HG02623 (cell line): ENCODE data around the gene KLHL42.
A peak's percentile ranks its signal among the peaks of the same experiment; 100 is the strongest.
"Not testable (repeated sequence)": the region's sequence is repeated elsewhere in the genome, so short reads cannot be mapped to it uniquely, and the experiment has no call there.

Source experiments
- ATAC-seq: cut with Tn5 transposase; IDR thresholded peaks from one replicate; pipeline ENCODE4 v1.9.1; 2021; ENCODE audit warnings: moderate library complexity; ENCODE audit not compliant: unreplicated experiment

KLHL42 gene, protein sequence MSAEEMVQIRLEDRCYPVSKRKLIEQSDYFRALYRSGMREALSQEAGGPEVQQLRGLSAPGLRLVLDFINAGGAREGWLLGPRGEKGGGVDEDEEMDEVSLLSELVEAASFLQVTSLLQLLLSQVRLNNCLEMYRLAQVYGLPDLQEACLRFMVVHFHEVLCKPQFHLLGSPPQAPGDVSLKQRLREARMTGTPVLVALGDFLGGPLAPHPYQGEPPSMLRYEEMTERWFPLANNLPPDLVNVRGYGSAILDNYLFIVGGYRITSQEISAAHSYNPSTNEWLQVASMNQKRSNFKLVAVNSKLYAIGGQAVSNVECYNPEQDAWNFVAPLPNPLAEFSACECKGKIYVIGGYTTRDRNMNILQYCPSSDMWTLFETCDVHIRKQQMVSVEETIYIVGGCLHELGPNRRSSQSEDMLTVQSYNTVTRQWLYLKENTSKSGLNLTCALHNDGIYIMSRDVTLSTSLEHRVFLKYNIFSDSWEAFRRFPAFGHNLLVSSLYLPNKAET

DNA sequence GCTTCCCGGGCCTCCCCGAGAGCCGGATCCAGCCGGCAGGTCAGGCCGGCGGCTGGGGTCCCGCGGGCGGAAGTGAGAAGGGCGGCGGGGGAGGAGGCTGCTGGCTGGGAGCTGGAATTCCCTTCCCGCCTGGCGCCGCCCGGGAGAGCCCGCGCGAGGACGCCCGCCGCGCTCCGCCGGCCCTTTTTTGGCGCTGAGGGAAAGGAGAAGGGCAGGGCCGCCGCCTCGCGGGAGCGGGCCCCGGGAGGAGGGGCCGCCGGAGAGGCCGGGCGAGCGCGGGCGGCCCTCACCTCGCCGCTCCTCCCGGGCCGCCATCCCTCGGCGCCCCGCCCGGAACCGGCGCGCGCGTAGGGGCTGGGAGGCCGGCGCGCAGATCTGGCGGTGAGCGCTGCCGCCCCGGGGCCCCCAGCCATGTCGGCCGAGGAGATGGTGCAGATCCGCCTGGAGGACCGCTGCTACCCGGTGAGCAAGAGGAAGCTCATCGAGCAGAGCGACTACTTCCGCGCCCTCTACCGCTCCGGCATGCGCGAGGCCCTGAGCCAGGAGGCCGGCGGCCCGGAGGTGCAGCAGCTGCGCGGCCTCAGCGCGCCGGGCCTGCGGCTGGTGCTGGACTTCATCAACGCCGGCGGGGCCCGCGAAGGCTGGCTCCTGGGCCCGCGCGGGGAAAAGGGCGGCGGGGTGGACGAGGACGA, at the start of gene KLHL42, which contains the start of gene MANSC4:
KLHL42 (plus strand) TSS at position 314 of the 692 bp plus-strand sequence; CDS start at position 412, 98 bp downstream.
MANSC4 (minus strand) TSS at position 317 of the 692 bp plus-strand sequence. CDS start 8,960 bp downstream, outside the sequence.
- peak; percentile 76 for ATAC-seq

DNA sequence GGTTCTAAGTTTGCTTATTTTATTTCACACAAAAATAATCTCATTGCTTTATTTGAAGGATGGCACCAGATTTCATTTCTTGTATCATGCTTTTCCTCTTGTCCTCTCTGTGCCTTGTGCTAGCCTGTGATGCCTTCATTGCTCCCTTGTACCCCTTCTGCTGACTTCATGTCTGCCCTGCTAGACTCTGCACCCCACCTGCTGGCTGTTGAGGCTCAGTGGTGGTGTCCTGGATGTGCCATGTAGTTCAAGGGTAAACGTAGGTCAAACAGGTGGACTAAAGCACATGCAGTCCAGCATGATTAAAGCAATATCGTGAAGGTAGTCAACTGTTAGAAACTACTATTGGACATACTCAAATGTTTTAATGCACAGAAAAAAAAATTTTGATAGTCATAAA, 47.8 kb upstream of the KLHL42 start:
- no peak for ATAC-seq

DNA sequence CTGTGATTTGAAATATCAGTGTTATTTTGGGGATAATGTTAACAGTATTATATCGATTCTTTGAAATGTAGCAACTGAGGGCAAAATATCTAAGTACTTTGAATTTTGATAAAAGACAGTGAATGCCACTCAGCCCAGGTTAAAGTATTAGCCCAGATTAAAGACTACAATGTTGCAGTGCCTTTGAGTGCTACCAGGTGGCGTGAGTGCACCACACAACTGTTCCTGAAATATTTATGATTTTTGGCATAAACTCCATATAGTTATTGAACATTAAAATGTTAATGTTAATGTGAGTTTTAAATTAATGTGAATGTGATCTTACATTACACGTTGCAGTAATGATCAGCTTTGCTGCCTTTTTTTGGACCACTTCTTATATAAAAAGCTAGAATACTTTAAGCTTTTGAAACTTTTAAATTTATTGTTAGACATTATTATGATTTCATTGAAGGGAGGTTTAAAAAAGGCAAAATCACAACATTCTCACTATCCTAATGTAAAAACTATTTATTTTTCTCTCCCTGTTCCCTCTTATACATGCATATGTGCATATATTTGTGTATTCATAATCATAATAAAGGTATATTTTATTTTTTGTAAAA, 46.9 kb upstream of the KLHL42 start:
- peak; percentile 60 for ATAC-seq

DNA sequence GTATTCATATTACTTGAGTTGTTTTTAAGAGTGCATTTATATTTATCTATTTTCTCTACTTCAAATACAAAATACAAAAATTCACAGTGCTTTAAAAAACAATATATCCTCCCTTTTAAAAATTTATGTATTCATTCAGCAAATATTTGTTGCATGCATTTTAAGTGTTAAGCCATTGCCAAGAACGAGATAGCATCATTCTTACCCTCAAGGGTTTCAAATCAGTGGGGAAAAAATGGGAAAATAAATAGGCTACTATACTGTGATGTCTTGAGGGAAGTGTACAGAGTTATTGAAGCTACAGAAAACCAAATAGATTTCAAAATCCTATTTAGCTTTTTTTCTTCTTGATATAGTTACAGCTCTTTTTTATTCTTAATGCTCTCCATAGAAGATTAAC, 46.2 kb upstream of the KLHL42 start:
- no peak for ATAC-seq

DNA sequence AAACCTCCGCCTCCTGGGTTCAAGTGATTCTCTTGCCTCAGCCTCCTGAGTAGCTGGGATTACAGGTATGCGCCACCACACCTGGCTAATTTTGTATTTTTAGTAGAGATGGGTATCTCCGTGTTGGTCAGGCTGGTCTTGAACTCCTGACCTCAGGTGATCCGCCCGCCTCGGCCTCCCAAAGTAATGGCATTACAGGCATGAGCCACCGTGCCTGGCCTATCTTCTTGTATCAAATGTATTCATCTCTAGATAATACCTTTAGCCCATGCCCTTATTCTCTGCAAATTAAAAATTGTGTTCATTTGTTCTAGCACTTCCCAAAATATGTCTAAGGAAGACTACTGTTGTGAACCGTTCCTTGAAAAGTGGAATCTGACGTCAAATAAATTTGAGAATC, 45.7 kb upstream of the KLHL42 start:
- not testable (repeated sequence) for ATAC-seq

DNA sequence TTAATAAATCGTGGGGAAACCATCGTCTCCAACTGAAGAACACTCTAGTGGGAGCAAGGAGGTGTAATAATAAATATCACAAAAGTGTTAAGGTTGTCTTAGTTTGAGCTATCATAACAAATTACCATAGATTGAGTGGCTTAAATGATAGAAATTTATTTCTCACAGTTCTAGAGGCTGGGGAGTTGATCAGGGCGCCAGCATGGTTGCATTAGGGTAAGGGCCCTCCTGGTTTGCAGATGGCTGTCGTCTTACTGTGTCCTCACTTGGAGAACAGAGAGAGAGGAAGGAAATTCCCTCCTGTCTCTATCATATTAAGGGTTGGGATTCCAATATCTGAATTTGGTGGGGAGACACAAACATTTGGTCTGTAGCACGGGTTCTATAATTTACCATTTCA, 36.4 kb upstream of the KLHL42 start:
- ATAC-seq = no peak

DNA sequence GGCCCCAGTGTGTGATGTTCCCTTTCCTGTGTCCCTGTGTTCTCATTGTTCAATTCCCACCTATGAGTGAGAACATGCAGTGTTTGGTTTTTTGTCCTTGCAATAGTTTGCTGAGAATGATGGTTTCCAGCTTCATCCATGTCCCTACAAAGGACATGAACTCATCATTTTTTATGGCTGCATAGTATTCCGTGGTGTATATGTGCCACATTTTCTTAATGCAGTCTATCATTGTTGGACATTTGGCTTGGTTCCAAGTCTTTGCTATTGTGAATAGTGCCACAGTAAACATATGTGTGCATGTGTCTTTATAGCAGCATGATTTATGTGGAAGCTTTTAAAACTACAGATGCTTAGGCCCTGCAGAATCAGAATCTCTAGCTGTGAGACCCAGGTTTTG, 34.3 kb upstream of the KLHL42 start:
- ATAC-seq = not testable (repeated sequence)

DNA sequence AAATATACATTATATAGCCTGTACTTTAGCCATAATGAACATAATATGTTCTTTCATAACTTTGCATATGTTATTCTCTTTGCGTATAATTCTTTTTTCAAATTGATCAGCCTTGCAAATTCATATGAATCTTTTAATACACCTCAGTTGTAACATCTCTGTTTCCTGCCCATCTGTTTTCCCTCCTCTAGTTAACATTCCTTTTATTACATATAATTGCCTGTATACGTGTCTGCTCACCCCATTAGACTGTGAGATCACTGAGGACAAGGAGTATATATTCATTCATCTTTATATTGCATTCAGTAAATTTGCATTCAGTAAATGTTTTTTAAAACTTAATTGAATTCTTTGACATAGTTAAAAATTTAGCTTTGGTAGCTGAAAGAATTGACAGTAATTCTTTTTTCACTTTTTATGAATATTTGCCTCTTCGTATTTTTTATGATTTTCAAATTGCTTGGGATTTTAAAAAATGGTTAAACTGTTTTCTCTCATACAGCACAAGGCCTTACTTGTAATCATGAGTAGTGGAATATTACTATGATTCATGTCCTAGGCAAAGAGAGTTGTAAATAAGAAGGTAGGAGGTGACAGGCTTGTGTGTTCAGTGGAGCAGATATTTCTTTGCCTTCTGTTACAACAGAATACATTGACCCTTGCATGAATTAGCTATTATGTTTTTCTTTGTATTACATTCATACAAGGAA, 32.8 kb upstream of the KLHL42 start:
- no peak for ATAC-seq

DNA sequence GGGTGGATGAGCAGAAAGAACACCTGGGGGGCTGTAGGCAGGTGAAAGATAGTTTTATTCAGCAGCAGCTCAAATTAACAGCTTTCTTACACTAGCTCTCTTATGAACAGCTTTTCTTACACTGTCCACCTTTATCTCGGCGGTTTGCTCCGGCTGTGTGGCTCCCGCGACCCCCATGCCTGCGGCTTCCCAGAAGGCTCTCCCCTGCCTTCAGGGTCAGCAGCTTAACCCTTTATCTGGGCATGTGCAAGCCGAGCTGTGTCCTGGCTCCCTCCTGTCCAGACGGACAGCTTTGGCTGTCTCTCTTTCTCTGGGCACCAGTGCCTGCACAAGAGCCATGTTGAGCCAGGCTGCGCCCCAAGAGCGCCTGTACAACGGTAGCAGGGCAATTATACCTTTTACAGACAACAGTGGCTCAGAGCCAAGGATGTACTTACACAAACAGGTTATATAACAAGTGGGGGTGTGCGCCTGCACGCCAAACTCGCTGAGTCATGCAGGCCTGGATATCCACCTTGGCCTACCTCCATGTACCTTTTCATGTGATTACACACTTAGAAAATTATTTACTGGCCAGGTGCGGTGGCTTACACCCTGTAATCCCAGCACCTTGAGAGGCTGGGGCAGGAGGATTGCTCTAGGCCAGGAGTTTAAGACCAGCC, 28.5 kb upstream of the KLHL42 start:
- no peak for ATAC-seq

DNA sequence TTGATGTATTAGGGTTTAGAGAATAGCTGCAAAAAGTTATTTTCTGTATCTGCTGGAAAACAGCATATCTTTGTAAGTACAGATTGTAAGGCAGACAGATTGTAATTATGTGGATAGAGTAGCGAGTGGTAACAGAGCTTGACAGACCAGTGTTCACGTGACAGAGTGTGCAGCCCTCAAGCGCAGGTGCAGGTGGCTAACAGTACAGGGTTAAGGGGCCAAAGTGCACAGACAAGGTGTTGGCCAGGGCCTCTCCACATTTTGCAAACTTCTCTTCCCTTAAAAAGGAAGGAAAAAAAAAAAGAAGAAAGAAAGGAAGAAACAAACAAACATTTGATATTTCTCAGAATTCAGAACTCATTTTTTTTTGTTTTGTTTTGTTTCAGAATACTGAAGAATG, 25.2 kb upstream of the KLHL42 start:
- no peak for ATAC-seq

DNA sequence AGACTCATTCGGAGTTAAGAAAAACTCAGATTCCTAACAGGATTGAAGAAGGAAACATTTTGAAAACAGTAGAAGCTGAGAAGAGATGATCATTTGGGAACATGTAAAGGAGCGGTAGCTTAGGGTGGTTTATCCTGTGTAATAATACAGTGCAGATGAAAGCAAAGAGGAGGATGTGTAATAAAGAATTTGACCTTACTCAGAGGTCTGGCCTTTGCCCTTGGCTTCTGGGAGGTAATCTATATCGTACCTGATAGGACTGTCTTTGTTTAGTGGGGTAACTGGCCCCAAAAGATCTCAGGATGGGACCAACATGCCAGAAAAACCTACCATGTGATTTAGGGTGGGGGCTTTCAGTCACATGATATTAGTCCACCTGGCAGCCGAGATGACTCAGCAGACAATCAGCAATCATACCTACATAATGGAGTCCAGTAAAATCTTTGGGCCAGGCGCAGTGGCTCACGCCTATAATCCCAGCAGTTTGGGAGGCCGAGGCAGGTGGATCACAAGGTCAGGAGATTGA, 23.3 kb upstream of the KLHL42 start:
- no peak for ATAC-seq

DNA sequence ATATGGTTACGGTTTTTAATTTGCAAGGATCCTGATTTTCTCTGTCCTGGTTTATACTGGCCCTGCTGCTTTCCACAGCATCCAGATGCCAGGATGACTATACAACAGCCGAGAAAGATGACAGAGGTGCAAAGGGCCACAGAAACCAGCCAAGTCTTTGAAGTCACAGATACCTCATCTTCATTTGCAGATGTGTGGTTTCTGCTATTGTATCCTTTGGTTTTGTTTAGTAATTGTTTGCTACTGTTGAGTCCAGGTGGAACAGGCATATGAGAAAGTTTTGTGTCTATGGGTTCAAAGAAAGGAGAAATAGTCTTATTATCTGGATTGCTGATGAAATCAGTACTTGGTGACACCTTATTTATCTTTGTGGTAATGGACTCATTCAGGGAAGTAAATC, 17.3 kb upstream of the KLHL42 start:
- no peak for ATAC-seq

DNA sequence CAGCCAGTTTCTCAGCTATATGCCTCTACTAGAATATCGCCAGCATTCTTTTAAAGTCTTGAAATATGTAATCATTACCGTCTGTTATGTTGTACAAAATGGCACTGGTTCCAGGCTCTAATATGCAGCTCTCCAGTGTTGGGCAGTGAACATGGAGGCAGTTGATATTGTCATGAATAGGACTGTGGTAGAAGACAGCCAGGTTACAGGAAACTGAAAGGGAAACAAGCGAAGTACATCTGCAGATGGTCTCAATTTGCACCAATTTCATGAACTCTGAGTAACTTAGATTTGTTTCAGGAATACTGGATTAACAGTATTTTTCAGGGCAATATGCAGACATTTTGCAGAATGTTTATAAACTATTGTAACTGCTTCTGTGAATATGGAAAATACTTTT, 13.4 kb upstream of the KLHL42 start:
- no peak for ATAC-seq

DNA sequence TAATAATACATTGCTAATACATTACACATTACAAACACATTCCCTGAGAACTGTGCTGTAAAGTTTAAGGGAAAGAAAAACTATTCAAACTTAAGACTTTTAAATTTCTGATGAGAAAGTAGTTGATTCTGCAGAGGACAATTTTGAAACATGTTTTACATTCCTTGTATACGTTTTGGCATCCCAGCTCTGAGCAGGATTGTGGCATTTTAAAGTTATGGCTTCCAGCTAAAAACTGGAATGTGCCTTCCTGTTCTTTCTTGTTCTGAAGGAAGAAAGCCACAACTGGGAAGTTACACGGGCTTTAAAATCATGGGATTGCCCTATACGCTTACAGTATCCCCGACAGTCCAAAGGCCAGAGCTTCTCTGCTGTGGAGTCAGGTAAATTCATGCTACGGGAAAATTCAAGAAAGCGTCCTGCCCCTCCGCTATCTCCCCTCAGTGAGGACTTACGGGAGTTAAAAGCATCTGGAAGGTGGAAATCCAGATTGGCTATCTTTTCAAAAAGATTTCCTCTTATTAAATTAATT, 10.8 kb upstream of the KLHL42 start:
- no peak for ATAC-seq

DNA sequence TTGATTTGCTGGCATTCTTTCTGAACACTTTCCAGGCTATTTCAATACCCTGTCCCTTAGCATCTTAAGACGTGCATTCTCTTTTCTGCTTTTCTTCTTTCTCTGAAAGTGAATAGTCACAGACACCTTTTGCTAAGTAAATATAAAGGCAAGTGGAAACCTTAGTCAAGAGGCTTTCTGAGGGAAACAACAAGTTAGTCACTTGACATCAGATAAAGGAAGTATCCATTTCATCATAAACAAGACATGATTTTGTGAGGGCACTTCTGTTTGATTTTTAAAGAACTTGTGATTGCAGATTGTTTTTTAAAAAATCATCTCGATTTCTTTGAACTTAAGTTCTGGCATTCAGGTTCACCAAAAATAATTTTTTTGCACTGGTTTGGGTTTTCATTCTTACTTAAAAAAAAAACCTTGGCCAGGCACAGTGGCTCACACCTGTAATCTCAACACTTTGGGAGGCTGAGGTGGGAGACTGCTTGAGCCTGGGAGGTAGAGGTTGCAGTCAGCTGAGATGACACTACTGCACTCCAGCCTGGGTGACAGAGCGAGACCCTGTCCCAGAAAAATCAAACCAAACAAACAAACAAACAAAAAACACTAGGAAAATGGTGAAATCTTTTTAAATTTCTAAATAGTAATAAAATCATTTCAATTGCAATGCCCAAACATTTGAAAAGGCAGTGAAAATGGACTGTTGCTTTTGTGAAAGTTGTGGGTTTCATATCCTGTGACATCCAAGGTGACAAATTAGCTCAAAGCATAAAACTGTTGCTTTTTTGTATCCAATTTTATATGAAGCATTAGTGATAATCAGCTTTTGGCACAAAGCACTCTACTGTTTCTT, 8.3 kb upstream of the KLHL42 start:
- ATAC-seq = no peak

DNA sequence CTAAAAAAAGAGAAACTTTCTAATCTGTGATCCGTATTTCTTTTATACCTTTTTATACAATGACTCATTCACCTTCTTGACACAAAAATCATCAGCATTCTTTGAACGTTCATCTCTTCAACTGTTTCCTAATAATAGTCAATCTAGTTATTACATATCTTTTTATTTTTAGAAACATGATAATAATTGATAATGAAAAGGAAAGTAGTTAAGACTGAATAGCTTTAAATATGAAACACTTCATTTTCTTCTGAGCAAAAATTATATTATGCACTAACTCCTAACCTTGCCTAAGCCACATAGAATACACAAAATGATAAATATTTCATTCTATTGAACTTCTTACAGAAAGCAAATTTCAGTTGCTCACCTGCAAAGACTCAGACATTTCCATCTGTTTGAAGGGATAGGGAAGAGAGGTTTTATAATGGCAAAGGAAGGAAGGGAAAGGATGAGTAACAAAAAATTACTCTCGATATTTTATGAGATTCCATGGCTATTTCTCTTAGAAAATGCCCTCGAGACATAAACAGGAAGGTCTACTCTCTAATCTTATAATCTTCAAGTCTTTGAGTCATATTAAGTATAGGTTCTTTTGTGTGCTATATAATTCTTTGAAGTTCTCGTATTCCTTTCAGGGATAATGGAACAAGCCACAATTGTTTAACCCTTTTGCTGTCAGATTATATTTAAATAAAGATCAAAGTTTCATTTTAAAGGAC, 7.5 kb upstream of the KLHL42 start:
- ATAC-seq = no peak

DNA sequence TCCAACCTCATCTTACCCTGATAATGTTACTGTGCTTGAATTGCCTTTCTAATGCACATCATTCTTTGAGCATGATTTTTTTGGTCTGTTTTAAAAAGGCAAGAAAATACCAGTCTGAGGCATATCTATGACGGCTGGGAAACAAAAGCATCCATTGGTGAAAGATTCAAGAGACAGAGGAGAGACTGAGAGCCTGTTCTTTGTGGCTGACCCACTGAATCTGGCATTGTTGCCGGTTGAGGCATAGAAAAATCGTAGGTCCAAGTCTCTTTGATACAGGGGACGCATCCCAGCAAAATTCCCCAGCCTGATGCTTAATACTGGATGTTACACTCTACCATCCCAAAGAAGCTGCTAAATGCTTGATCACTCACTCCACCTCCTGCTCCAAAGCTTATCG, 2.9 kb upstream of the KLHL42 start:
- no peak for ATAC-seq

DNA sequence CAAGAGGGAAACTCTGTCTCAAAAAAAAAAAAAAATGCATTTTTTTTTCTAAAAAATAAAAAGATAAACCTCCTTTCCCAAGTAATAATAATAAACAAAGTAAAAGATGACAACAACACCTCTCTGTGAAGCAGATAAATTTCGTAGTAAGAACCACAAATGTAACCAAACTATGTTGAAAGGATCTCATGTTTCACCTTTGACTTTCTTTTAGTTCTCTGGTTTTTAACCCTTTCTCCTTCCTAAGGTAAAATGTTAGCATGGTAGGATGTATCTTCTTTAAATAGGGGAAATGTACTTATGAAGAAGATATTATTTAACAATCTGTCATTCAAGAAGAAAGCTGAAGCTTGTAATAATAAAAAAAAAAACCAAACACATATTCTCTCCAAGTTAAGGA, 1.8 kb upstream of the KLHL42 start:
- no peak for ATAC-seq
